SK-N-SH (cell line): Measurements from ENCODE around the gene AGAP2. TPM values are rescaled to one million over a fixed set of nuclear protein-coding genes. Genes with fewer than 3 reads are reported as not detected.

ENCODE experiments used
- CTCF ChIA-PET: fragments of 300-600, 350-600 bp; formaldehyde crosslinking; extraction: SDS; loops from one replicate; lab custom pipeline; 2021; lab: Yijun Ruan, JAX
- POLR2A ChIA-PET: fragments of 350-600 bp; sonication (Branson Sonifier 250); formaldehyde crosslinking; extraction: SDS; loops from one replicate; lab custom pipeline; 2020; ENCODE audit warnings: antibody characterized with exemption, inconsistent platforms; lab: Yijun Ruan, JAX
- DNase-seq: peaks from one replicate; pipeline ENCODE4 v3.0.0; 2012
- H2AFZ ChIP-seq: fragments of 200-600 bp; sonication (generic); 2 replicates; pipeline ENCODE4 v1.8.1; 2016; ENCODE audit warnings: antibody characterized with exemption, mild to moderate bottlenecking, low read depth
- H3F3A ChIP-seq: fragments of 200-600 bp; sonication (generic); replicated peaks from 2 replicates; pipeline ENCODE3; 2016; ENCODE audit warnings: antibody characterized with exemption, mild to moderate bottlenecking; ENCODE audit not compliant: insufficient read depth
- H3K27ac ChIP-seq, 2 experiments: fragments of 200-500 bp in 1 of 2; fragments of 200-600 bp in 1 of 2; sonication (Bioruptor generic) in 1 of 2; sonication (generic), shearing (Covaris generic) in 1 of 2; 2 replicates each; pipeline versions ENCODE4 v1.5.1 to v1.6.1; 2014 to 2016; ENCODE audit warnings: low read depth in 2 of 2, inconsistent platforms in 1 of 2, low read length in 1 of 2, mild to moderate bottlenecking in 1 of 2, mixed read lengths in 1 of 2
- H3K27me3 ChIP-seq: fragments of 200-600 bp; sonication (generic), shearing (Covaris generic); 2 replicates; pipeline ENCODE4 v1.6.1; 2016; ENCODE audit warnings: mixed run types; ENCODE audit not compliant: insufficient read depth
- H3K36me3 ChIP-seq, 2 experiments: fragments of 200-500 bp in 1 of 2; fragments of 200-600 bp in 1 of 2; sonication (Bioruptor generic) in 1 of 2; sonication (generic) in 1 of 2; replicated peaks in 1 of 2; 2 replicates each; pipeline versions ENCODE3 to v1.5.1; 2014 to 2016; ENCODE audit warnings: low read length in 1 of 2, mild to moderate bottlenecking in 1 of 2; ENCODE audit not compliant: insufficient read depth in 2 of 2, control insufficient read depth in 1 of 2
- H3K4me1 ChIP-seq, 2 experiments: fragments of 200-500 bp in 1 of 2; fragments of 200-600 bp in 1 of 2; sonication (Bioruptor generic) in 1 of 2; sonication (generic), shearing (Covaris generic) in 1 of 2; 2 replicates each; pipeline versions ENCODE4 v1.5.1 to v1.6.1; 2014 to 2016; ENCODE audit warnings: low read depth in 1 of 2, low read length in 1 of 2, mixed run types in 1 of 2; ENCODE audit not compliant: insufficient read depth in 2 of 2, control insufficient read depth in 1 of 2
- H3K4me2 ChIP-seq: fragments of 200-600 bp; sonication (generic), shearing (Covaris generic); 2 replicates; pipeline ENCODE4 v1.6.1; 2017; ENCODE audit warnings: mixed run types
- H3K4me3 ChIP-seq, 2 experiments: fragments of 200-500 bp in 1 of 2; fragments of 200-600 bp in 1 of 2; sonication (Bioruptor generic) in 1 of 2; sonication (generic), shearing (Covaris generic) in 1 of 2; 2 replicates each; pipeline versions ENCODE4 v1.5.1 to v1.8.1; 2014 to 2016; ENCODE audit warnings: low read depth in 2 of 2, inconsistent platforms in 1 of 2, low read length in 1 of 2, mild to moderate bottlenecking in 1 of 2, mixed read lengths in 1 of 2, moderate library complexity in 1 of 2
- H3K79me2 ChIP-seq: fragments of 200-600 bp; sonication (generic); 2 replicates; pipeline ENCODE4 v1.8.1; 2017; ENCODE audit warnings: mild to moderate bottlenecking; ENCODE audit not compliant: insufficient read depth
- H3K9ac ChIP-seq: fragments of 200-600 bp; sonication (generic); 2 replicates; pipeline ENCODE4 v1.6.1; 2017; ENCODE audit warnings: mixed run types
- H3K9me2 ChIP-seq: fragments of 200-600 bp; sonication (generic); 2 replicates; pipeline ENCODE4 v1.6.1; 2017; ENCODE audit warnings: mixed run types
- H3K9me3 ChIP-seq: fragments of 200-600 bp; sonication (generic); 2 replicates; pipeline ENCODE4 v1.6.1; 2017; ENCODE audit warnings: mixed run types, mild to moderate bottlenecking, moderate library complexity
- H4K20me1 ChIP-seq: fragments of 200-600 bp; sonication (generic); 2 replicates; pipeline ENCODE4 v1.6.1; 2017; ENCODE audit warnings: mild to moderate bottlenecking, mixed run types; ENCODE audit not compliant: insufficient read depth
- CHD2 ChIP-seq: fragments of 150-350 bp; IDR thresholded peaks from 2 replicates; pipeline ENCODE4 v1.6.1; 2018; ENCODE audit warnings: low read length; ENCODE audit not compliant: partially characterized antibody
- CTCF ChIP-seq: fragments of 200-600 bp; sonication (generic); IDR thresholded peaks from 2 replicates; pipeline ENCODE4 v1.6.1; 2017; ENCODE audit warnings: antibody characterized with exemption, mild to moderate bottlenecking, moderate library complexity
- ELF1 ChIP-seq: IDR thresholded peaks from 2 replicates; pipeline ENCODE4 v1.4.0; 2012
- EZH2phosphoT487 ChIP-seq: fragments of 200-600 bp; sonication (generic); IDR thresholded peaks from 2 replicates; pipeline ENCODE4 v1.6.1; 2017; ENCODE audit warnings: low read depth, mixed run types, mild to moderate bottlenecking, antibody characterized with exemption, moderate library complexity, borderline replicate concordance
- FOSL2 ChIP-seq: IDR thresholded peaks from 2 replicates; pipeline ENCODE4 v1.4.0; 2012; ENCODE audit warnings: low read depth, mild to moderate bottlenecking, moderate library complexity, borderline replicate concordance
- FOXJ3 ChIP-seq: sonication (generic); formaldehyde crosslinking; IDR thresholded peaks from 2 replicates; pipeline ENCODE4 v1.5.1; 2020; ENCODE audit warnings: mild to moderate bottlenecking, missing genetic modification reagents
- FOXM1 ChIP-seq: IDR thresholded peaks from 2 replicates; pipeline ENCODE4 v1.4.0; 2012; ENCODE audit warnings: low read depth, mild to moderate bottlenecking
- GATA2 ChIP-seq: sonication (generic); formaldehyde crosslinking; IDR thresholded peaks from 2 replicates; pipeline ENCODE4 v1.5.0; 2020; ENCODE audit warnings: mild to moderate bottlenecking, missing genetic modification reagents
- JUND ChIP-seq: IDR thresholded peaks from 2 replicates; pipeline ENCODE4 v1.4.0; 2012
- MEF2A ChIP-seq: IDR thresholded peaks from 2 replicates; pipeline ENCODE4 v1.4.0; 2012; ENCODE audit warnings: low read depth, borderline replicate concordance
- MXI1 ChIP-seq: IDR thresholded peaks from 2 replicates; pipeline ENCODE4 v1.6.1; 2012; ENCODE audit warnings: mild to moderate bottlenecking, low read depth, low read length, improper control_type of control experiment
- NFIC ChIP-seq: IDR thresholded peaks from 2 replicates; pipeline ENCODE4 v1.4.0; 2012; ENCODE audit warnings: borderline replicate concordance
- NRF1 ChIP-seq: IDR thresholded peaks from 2 replicates; pipeline ENCODE4 v1.6.1; 2012; ENCODE audit warnings: low read depth, mild to moderate bottlenecking, low read length
- RAD21 ChIP-seq: IDR thresholded peaks from 2 replicates; pipeline ENCODE4 v1.6.1; 2012; ENCODE audit warnings: mild to moderate bottlenecking, low read length
- SIN3A ChIP-seq: IDR thresholded peaks from 2 replicates; pipeline ENCODE4 v1.6.1; 2012; ENCODE audit warnings: low read depth, mild to moderate bottlenecking, low read length, moderate library complexity, borderline replicate concordance
- SMC3 ChIP-seq: IDR thresholded peaks from 2 replicates; pipeline ENCODE4 v1.6.1; 2012; ENCODE audit warnings: low read depth, low read length, improper control_type of control experiment
- TAF1 ChIP-seq: IDR thresholded peaks from 2 replicates; pipeline ENCODE4 v1.6.1; 2012; ENCODE audit warnings: low read depth, mild to moderate bottlenecking, low read length, moderate library complexity, borderline replicate concordance
- TCF12 ChIP-seq: IDR thresholded peaks from 2 replicates; pipeline ENCODE4 v1.4.0; 2012
- TEAD4 ChIP-seq: IDR thresholded peaks from 2 replicates; pipeline ENCODE4 v1.4.0; 2012; ENCODE audit warnings: mild to moderate bottlenecking, borderline replicate concordance; ENCODE audit not compliant: insufficient read depth
- USF1 ChIP-seq: IDR thresholded peaks from 2 replicates; pipeline ENCODE4 v1.4.0; 2012; ENCODE audit warnings: low read depth, borderline replicate concordance
- USF2 ChIP-seq: fragments of 150-350 bp; IDR thresholded peaks from 2 replicates; pipeline ENCODE4 v1.6.1; 2017; ENCODE audit warnings: antibody characterized with exemption, low read length, low read depth, borderline replicate concordance
- YY1 ChIP-seq: IDR thresholded peaks from 2 replicates; pipeline ENCODE4 v1.4.0; 2012; ENCODE audit warnings: low read depth, mild to moderate bottlenecking
- polyA plus RNA-seq, 3 experiments: library from polyadenylated mRNA; depleted of rRNA; stranded (reverse); fragments of >200 nt; gene quantifications; 2 replicates each; pipeline ENCODE4 v1.2.3, GENCODE V29; 2012
- TF ChIP-seq, protein P1 (sequence below): IDR thresholded peaks from 2 replicates; pipeline ENCODE4 v1.4.0; 2012; ENCODE audit warnings: low read depth, borderline replicate concordance
- TF ChIP-seq, protein P2 (sequence below): IDR thresholded peaks from 2 replicates; pipeline ENCODE4 v1.6.1; 2012; ENCODE audit warnings: mild to moderate bottlenecking, low read depth, low read length, moderate library complexity

AGAP2 gene
- polyA plus RNA-seq, 1 of the 3 experiments (the other 2 are of a cell fraction): 5.2 TPM

GRCh38 chr12:57687862-57688261 is 50.7 kb downstream of the AGAP2 start (continued):
- TF ChIP-seq USF2 (no peak), TAF1 (no peak), FOXM1 (no peak), CHD2 (no peak)
- TF ChIP-seq, protein P1, sequence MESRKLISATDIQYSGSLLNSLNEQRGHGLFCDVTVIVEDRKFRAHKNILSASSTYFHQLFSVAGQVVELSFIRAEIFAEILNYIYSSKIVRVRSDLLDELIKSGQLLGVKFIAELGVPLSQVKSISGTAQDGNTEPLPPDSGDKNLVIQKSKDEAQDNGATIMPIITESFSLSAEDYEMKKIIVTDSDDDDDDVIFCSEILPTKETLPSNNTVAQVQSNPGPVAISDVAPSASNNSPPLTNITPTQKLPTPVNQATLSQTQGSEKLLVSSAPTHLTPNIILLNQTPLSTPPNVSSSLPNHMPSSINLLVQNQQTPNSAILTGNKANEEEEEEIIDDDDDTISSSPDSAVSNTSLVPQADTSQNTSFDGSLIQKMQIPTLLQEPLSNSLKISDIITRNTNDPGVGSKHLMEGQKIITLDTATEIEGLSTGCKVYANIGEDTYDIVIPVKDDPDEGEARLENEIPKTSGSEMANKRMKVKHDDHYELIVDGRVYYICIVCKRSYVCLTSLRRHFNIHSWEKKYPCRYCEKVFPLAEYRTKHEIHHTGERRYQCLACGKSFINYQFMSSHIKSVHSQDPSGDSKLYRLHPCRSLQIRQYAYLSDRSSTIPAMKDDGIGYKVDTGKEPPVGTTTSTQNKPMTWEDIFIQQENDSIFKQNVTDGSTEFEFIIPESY: no peak

GRCh38 chr12:57679697-57680096 is 58.8 kb downstream of the AGAP2 start:
- Histone ChIP-seq H3K4me2 (no peak overlapping the region), H3K27me3 (no peaks in the 10 kb centered on the region), H3K4me1 (no peaks in the 10 kb centered on the region), H3K9me3 (no peaks in the 10 kb centered on the region), H2AFZ (no peak overlapping the region), H3K4me3 (no peak overlapping the region), H3K27ac (no peak overlapping the region), H3K9me2 (no peaks in the 10 kb centered on the region), H3K36me3 (no peaks in the 10 kb centered on the region), H3K9ac (no peak overlapping the region), H3F3A (no peaks in the 10 kb centered on the region), H3K79me2 (no peaks in the 10 kb centered on the region), H4K20me1 (no peaks in the 10 kb centered on the region)
- no peak for DNase-seq
- POLR2A ChIA-PET: no interaction called here
- CTCF ChIA-PET: interaction anchor here (1.0 kb wide), 1 partner anchor 96 kb away, joined by 3 read pairs; no protein-coding TSS in a partner anchor
- TF ChIP-seq FOXJ3 (CRISPR knock-in tag) (no peak), RAD21 (no peak), SMC3 (no peak), ELF1 (no peak), MXI1 (no peak), YY1 (no peak), GATA2 (no peak), NRF1 (no peak), SIN3A (no peak), TCF12 (no peak), JUND (no peak), MEF2A (no peak), NFIC (no peak), FOSL2 (no peak), USF1 (no peak), CTCF (no peak), EZH2phosphoT487 (no peak), TEAD4 (no peak)
- TF ChIP-seq, protein P2, sequence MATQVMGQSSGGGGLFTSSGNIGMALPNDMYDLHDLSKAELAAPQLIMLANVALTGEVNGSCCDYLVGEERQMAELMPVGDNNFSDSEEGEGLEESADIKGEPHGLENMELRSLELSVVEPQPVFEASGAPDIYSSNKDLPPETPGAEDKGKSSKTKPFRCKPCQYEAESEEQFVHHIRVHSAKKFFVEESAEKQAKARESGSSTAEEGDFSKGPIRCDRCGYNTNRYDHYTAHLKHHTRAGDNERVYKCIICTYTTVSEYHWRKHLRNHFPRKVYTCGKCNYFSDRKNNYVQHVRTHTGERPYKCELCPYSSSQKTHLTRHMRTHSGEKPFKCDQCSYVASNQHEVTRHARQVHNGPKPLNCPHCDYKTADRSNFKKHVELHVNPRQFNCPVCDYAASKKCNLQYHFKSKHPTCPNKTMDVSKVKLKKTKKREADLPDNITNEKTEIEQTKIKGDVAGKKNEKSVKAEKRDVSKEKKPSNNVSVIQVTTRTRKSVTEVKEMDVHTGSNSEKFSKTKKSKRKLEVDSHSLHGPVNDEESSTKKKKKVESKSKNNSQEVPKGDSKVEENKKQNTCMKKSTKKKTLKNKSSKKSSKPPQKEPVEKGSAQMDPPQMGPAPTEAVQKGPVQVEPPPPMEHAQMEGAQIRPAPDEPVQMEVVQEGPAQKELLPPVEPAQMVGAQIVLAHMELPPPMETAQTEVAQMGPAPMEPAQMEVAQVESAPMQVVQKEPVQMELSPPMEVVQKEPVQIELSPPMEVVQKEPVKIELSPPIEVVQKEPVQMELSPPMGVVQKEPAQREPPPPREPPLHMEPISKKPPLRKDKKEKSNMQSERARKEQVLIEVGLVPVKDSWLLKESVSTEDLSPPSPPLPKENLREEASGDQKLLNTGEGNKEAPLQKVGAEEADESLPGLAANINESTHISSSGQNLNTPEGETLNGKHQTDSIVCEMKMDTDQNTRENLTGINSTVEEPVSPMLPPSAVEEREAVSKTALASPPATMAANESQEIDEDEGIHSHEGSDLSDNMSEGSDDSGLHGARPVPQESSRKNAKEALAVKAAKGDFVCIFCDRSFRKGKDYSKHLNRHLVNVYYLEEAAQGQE: no peak
